Sigmoid colon (tissue), 7 donors: ENCODE results near the gene GATA5. TPM values are rescaled to one million over a fixed set of nuclear protein-coding genes. Genes with fewer than 3 reads are reported as not detected.

Experiments used
- DNase-seq: peaks from one replicate; pipeline ENCODE4 v3.0.0-alpha.2; 2019
- H3K27ac ChIP-seq, 4 donors: fragments of 200-600 bp; sonication (generic); one replicate each; pipeline ENCODE4 v1.5.1; 2016 to 2019; ENCODE audit warnings: mild to moderate bottlenecking in 1 of 4
- H3K27me3 ChIP-seq, 3 donors: fragments of 200-600 bp; sonication (generic); one replicate each; pipeline ENCODE4 v1.5.1; 2019; ENCODE audit warnings: mild to moderate bottlenecking in 1 of 3
- H3K36me3 ChIP-seq, 4 donors: fragments of 200-600 bp; sonication (generic); one replicate each; pipeline ENCODE4 v1.5.1; 2016 to 2019
- H3K4me1 ChIP-seq, 4 donors: fragments of 200-600 bp; sonication (generic); one replicate each; pipeline ENCODE4 v1.5.1; 2017 to 2019
- H3K4me3 ChIP-seq, 4 donors: fragments of 200-600 bp; sonication (generic); one replicate each; pipeline ENCODE4 v1.5.1; 2017 to 2019; ENCODE audit warnings: mild to moderate bottlenecking in 2 of 4, moderate library complexity in 1 of 4
- H3K9me3 ChIP-seq, 4 donors: fragments of 200-600 bp in 3 of 4; sonication (generic) in 3 of 4; one replicate each; pipeline versions ENCODE4 v1.5.1 to v1.6.1; 2013 to 2019
- CTCF ChIP-seq, 4 experiments: fragments of 450-650 bp in 3 of 4; fragments of 200-600 bp in 1 of 4; IDR thresholded peaks; one replicate each; pipeline ENCODE4 v1.5.1; 2016 to 2019; ENCODE audit warnings: antibody characterized with exemption in 4 of 4, mild to moderate bottlenecking in 3 of 4, moderate library complexity in 2 of 4
- EP300 ChIP-seq, 4 donors: sonication (generic); formaldehyde crosslinking; IDR thresholded peaks; one replicate each; pipeline ENCODE4 v1.6.1; 2017; ENCODE audit warnings: antibody characterized with exemption in 4 of 4
- POLR2A ChIP-seq, 2 donors: fragments of 450-650 bp; IDR thresholded peaks; one replicate each; pipeline ENCODE4 v1.6.1; 2016; ENCODE audit warnings: antibody characterized with exemption in 2 of 2, mild to moderate bottlenecking in 2 of 2, moderate library complexity in 2 of 2
- POLR2AphosphoS5 ChIP-seq, 4 donors: sonication (generic); formaldehyde crosslinking; IDR thresholded peaks; one replicate each; pipeline ENCODE4 v1.6.1; 2017; ENCODE audit warnings: antibody characterized with exemption in 4 of 4
- WGBS, 2 donors: extraction: QIAGEN DNeasy Blood & Tissue Kit; methylation state at CpG; one replicate each; pipeline ENCODE4 v1.1.7; 2013; 5-methylcytosine and 5-hydroxymethylcytosine counted together
- intact Hi-C: fragments of 100-400 bp; cut with DNase I; formaldehyde crosslinking; loops from one replicate; pipeline ENCODE4 v1.15.1; 2023
- polyA plus RNA-seq, 3 donors: library from polyadenylated mRNA; stranded (reverse); fragments of 200-250 nt; gene quantifications; one replicate each; pipeline ENCODE4 v1.2.3, GENCODE V29; 2013
- total RNA-seq, 4 donors: library from RNA; depleted of rRNA; stranded (reverse); fragments of >200 nt; gene quantifications; one replicate each; pipeline ENCODE4 v1.1.0, GENCODE V29; 2016
- donor health status: healthy with polysubstance abuse.
- donor health status: Bipolar disorder and iron deficiency.
- donor health status: healthy.

GATA5 gene
- total and polyA plus RNA-seq, 7 donors: 0.03 to 0.36 TPM; not detected in 5

DNA sequence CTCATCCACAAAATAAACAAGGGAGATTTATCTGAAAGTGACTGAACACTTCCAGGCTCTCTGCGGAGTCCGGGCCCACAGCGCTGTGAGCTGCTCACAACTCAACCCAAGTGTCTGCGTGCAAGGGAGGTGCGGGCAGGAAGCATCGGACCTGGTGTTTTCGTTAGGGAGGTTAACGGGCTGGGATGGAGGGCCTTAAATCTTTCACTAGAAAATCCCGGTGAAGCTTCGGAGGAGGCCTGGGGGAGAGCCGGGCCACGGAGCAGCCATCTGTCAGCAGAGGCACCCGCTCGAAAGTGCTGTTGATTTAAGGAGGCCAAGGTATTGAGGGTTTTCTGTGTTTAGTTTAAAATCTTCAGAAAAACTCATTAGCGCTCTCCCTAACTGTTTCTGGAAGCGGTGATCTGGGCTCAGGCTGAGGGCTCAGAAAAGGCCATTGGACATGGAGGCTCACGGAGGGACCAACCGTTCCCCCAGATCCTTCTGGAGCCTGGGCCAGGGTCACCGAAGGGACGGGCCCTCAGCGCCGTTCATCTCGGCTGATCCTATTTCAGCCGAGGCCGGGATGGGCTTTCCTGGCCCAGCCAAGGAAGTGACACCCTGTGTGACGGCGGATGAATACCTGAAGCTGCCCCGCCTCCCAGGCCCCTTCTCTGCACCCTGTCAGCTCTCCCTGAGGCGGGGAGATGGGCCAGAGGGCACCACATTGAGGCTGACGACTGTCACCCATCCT lies 20.7 kb downstream of the GATA5 start:
- Histone ChIP-seq H3K27ac (no peak overlapping the region), H3K27me3 (peaks cover 0 to 26% (median 6%) of the 10 kb centered on the region in 3 donors), H3K4me3 (no peak overlapping the region), H3K9me3 (no peaks in the 10 kb centered on the region), H3K36me3 (no peaks in the 10 kb centered on the region), H3K4me1 (no peaks in the 10 kb centered on the region)
- no peak for DNase-seq
- WGBS, 2 donors: 62 to 76% methylated on average over 30 of the region's 30 CpGs
- no peak for TF ChIP-seq POLR2A (IDR thresholded peaks at IDR 0.05)
- no peak for TF ChIP-seq CTCF (IDR thresholded peaks at IDR 0.05)
- no peak for TF ChIP-seq EP300 (IDR thresholded peaks at IDR 0.05)
- TF ChIP-seq POLR2AphosphoS5 (IDR thresholded peaks at IDR 0.05): no peak
- intact Hi-C loops: no loop called here

GRCh38 chr20:62453186-62453808 lies 22.5 kb downstream of the GATA5 start:
- WGBS, 2 donors: 59 to 79% methylated on average over 17 of the region's 17 CpGs
- TF ChIP-seq POLR2A (IDR thresholded peaks at IDR 0.05) (no peak), CTCF (IDR thresholded peaks at IDR 0.05) (no peak), EP300 (IDR thresholded peaks at IDR 0.05) (no peak), POLR2AphosphoS5 (IDR thresholded peaks at IDR 0.05) (no peak)
- no peaks in the 10 kb centered on the region for H3K36me3 ChIP-seq

GRCh38 chr20:62452475-62453095 lies 23.2 kb downstream of the GATA5 start:
- TF ChIP-seq POLR2AphosphoS5 (IDR thresholded peaks at IDR 0.05) (no peak), EP300 (IDR thresholded peaks at IDR 0.05) (no peak), POLR2A (IDR thresholded peaks at IDR 0.05) (no peak), CTCF (IDR thresholded peaks at IDR 0.05) (no peak)
- H3K4me3 ChIP-seq: no peak overlapping the region
- DNase-seq: no peak
- H3K36me3 ChIP-seq: no peaks in the 10 kb centered on the region
- no peaks in the 10 kb centered on the region for H3K9me3 ChIP-seq
- WGBS, 2 donors: 29 to 68% methylated on average over 18 of the region's 18 CpGs
- H3K27me3 ChIP-seq: peaks cover 0 to 41% (median 8%) of the 10 kb centered on the region in 3 donors
- H3K27ac ChIP-seq: no peak overlapping the region
- intact Hi-C loops: no loop called here
- no peaks in the 10 kb centered on the region for H3K4me1 ChIP-seq

More at GRCh38 chr20:62453186-62453808, 22.5 kb downstream of the GATA5 start:
- H3K27ac ChIP-seq: no peak overlapping the region
- no peak overlapping the region for H3K4me3 ChIP-seq
- no peak for DNase-seq
- H3K4me1 ChIP-seq: no peaks in the 10 kb centered on the region
- peaks cover 0 to 33% (median 8%) of the 10 kb centered on the region in 3 donors for H3K27me3 ChIP-seq
- intact Hi-C loops: no loop called here
- no peaks in the 10 kb centered on the region for H3K9me3 ChIP-seq

DNA sequence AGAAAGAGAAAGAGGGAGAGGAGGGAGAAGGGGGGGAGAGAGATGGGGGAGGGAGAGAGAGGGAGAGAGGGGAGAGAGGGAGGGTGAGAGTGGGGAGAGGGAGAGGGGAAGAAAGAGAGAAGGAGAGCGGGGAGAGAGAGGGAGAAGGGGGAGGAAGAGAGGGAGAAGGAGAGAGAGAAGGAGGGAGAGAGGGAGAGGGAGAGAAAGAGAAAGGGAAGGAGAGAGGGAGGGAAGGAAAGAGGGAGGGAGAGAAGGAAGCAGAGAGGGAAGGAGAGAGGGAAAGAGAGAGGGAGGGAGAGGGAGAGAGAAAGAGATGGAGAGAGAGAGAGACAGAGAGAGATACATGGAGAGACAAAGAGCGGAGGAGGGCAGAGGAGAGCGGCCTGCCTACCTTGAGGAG lies 23.8 kb downstream of the GATA5 start:
- Histone ChIP-seq H3K27me3 (peaks cover 0 to 43% (median 8%) of the 10 kb centered on the region in 3 donors), H3K4me3 (no peak overlapping the region), H3K27ac (no peak overlapping the region), H3K4me1 (no peaks in the 10 kb centered on the region), H3K36me3 (no peaks in the 10 kb centered on the region), H3K9me3 (no peaks in the 10 kb centered on the region)
- no peak for DNase-seq
- TF ChIP-seq EP300 (IDR thresholded peaks at IDR 0.05) (no peak), POLR2A (IDR thresholded peaks at IDR 0.05) (no peak), CTCF (IDR thresholded peaks at IDR 0.05) (no peak), POLR2AphosphoS5 (IDR thresholded peaks at IDR 0.05) (no peak)
- WGBS, 2 donors: 70 to 93% methylated on average over 3 of the region's 3 CpGs
- intact Hi-C loops: no loop called here
